ENCODE measurements around the gene UBLCP1. TPM values are rescaled to one million over a fixed set of nuclear protein-coding genes. Genes with fewer than 3 reads are reported as not detected.

The UBLCP1 gene
- total and polyA plus RNA-seq, 2 of the 13 experiments (the other 11 are each of a cell fraction or from before 2014, with no cell fraction given), result 6.5 to 12.6 TPM

DNA sequence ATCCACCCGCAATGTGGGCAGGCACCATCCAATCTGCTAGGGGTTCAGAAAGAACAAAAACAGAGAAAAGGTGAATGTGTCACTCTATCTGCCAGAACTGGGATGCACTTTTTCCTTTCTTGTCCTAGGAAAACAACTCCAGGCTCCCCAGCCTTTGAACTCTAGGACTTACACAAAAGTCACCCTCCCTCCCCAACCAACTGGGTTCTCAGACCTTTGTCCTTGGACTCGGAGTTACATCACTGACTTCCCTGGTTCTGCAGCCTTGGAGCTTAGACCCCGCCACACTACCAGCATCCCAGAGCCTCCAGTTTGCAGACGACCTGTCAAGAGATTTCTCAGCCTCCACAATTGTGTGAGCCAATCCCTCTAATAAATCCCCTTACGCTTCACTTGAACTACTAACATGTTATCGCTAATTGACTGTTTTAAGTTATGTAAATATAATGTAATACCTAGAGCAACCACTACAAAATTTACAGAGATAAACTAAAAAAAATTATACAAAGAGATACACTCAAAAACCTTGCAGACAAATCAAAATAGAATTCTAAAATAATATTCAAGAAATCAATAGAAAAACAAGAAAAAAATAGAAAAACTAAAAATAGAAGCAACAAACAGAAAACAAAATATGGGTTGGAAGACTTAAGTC is 5.3 kb upstream of the UBLCP1 start (continued):
- TF ChIP-seq, protein P1, sequence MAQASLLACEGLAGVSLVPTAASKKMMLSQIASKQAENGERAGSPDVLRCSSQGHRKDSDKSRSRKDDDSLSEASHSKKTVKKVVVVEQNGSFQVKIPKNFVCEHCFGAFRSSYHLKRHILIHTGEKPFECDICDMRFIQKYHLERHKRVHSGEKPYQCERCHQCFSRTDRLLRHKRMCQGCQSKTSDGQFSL (CRISPR knock-in tag; IDR thresholded peaks at IDR 0.05), result no peak
- TF ChIP-seq ZNF615 (CRISPR knock-in tag; IDR thresholded peaks at IDR 0.05; ENCODE audit: borderline replicate concordance), result no peak
- no peak for TF ChIP-seq HDAC6 (IDR thresholded peaks at IDR 0.05; ENCODE audit: low read depth, low read length)
- TF ChIP-seq HNF4G (IDR thresholded peaks at IDR 0.05; ENCODE audit: borderline replicate concordance, low read depth, low read length), result peak; percentile 88
- peak; percentile 79; the same call in 1 of the 2 replicates for TF ChIP-seq HNF4G (CRISPR knock-in tag; IDR thresholded peaks at IDR 0.05; ENCODE audit: borderline replicate concordance, low read depth)
- no peak for TF ChIP-seq JARID2 (CRISPR knock-in tag; IDR thresholded peaks at IDR 0.05; ENCODE audit: insufficient replicate concordance)
- no peak for TF ChIP-seq FOXC1 (CRISPR knock-in tag; IDR thresholded peaks at IDR 0.05; ENCODE audit: borderline replicate concordance)
- no peak for TF ChIP-seq NKX3-1 (CRISPR knock-in tag; IDR thresholded peaks at IDR 0.05)
- TF ChIP-seq CAMTA2 (CRISPR knock-in tag; IDR thresholded peaks at IDR 0.05; ENCODE audit: borderline replicate concordance), result no peak
- TF ChIP-seq REXO4 (CRISPR knock-in tag; IDR thresholded peaks at IDR 0.05; ENCODE audit: borderline replicate concordance), result no peak
- TF ChIP-seq YEATS2 (CRISPR knock-in tag; IDR thresholded peaks at IDR 0.05; ENCODE audit: borderline replicate concordance), result no peak
- TF ChIP-seq NFE2 (CRISPR knock-in tag; IDR thresholded peaks at IDR 0.05), result no peak
- TF ChIP-seq FOXA3 (CRISPR knock-in tag; IDR thresholded peaks at IDR 0.05), result peak; percentile 38; the same call in 1 of the 2 replicates
- no peak for TF ChIP-seq ZSCAN30 (CRISPR knock-in tag; IDR thresholded peaks at IDR 0.05)
- TF ChIP-seq ZBTB1 (CRISPR knock-in tag; IDR thresholded peaks at IDR 0.05; ENCODE audit: borderline replicate concordance), result no peak
- TF ChIP-seq ZNF770 (CRISPR knock-in tag; IDR thresholded peaks at IDR 0.05), result no peak
- TF ChIP-seq ZNF441 (CRISPR knock-in tag; IDR thresholded peaks at IDR 0.05; ENCODE audit: borderline replicate concordance), result no peak
- no peak for TF ChIP-seq ZNF318 (CRISPR knock-in tag; IDR thresholded peaks at IDR 0.05)
- TF ChIP-seq RARA (CRISPR knock-in tag; IDR thresholded peaks at IDR 0.05), result peak; percentile 81
- no peak for TF ChIP-seq HNRNPH1 (optimal IDR thresholded peaks at IDR 0.05; ENCODE audit: low read depth, low read length)
